Chondrocyte (in vitro differentiated cells): Measurements from ENCODE around the gene SLC39A8. TPM values are rescaled to one million over a fixed set of nuclear protein-coding genes. Genes with fewer than 3 reads are reported as not detected.

ENCODE experiments used
- DNase-seq: peaks from one replicate; pipeline ENCODE4 v3.0.0; 2021; ENCODE audit warnings: mixed read lengths, low spot score
- H3K27ac Mint-ChIP-seq: one replicate; pipeline ENCODE4 v1.8.0; 2021; ENCODE audit warnings: mild to moderate bottlenecking, moderate library complexity, mixed read lengths; ENCODE audit not compliant: unreplicated experiment
- H3K27me3 Mint-ChIP-seq: 2 replicates; pipeline ENCODE4 v1.8.0; 2021; ENCODE audit warnings: low read depth, mixed read lengths
- H3K36me3 Mint-ChIP-seq: 2 replicates; pipeline ENCODE4 v1.8.0; 2021; ENCODE audit warnings: low read depth, mixed read lengths
- H3K4me1 Mint-ChIP-seq: 2 replicates; pipeline ENCODE4 v1.8.0; 2021; ENCODE audit warnings: low read depth, mild to moderate bottlenecking, mixed read lengths
- H3K4me3 Mint-ChIP-seq: one replicate; pipeline ENCODE4 v1.8.0; 2021; ENCODE audit warnings: mild to moderate bottlenecking, moderate library complexity, mixed read lengths; ENCODE audit not compliant: unreplicated experiment
- H3K9me3 Mint-ChIP-seq: 2 replicates; pipeline ENCODE4 v1.8.0; 2021; ENCODE audit warnings: low read depth, mixed read lengths
- CTCF ChIP-seq: fragments of 200-600 bp; sonication (generic); IDR thresholded peaks from 2 replicates; pipeline ENCODE4 v1.5.0; 2021; ENCODE audit warnings: antibody characterized with exemption, mild to moderate bottlenecking, moderate library complexity
- long read RNA-seq: library from polyadenylated mRNA; stranded (forward); transcript quantifications from one replicate; pipeline ENCODE4 v2.0.0, GENCODE V29; 2021
- total RNA-seq: library from RNA; stranded (reverse); gene quantifications from 3 replicates; pipeline ENCODE4 v1.2.1, GENCODE V29; 2021

SLC39A8 gene
- total RNA-seq, result 1.8 to 2.4 TPM (median 1.8 TPM) in 3 replicates
- long read RNA-seq, partial matches to known transcripts, result 0 of 9 reads
- long read RNA-seq, other reads (novel, unspliced or antisense), result 1 of 9 reads

- Mint-ChIP-seq H3K9me3 (no peaks in the 10 kb centered on the region), H3K27ac (peak within 1 kb of the TSS; percentile 76), H3K4me3 (peak within 1 kb of the TSS; percentile 89), H3K27me3 (peaks cover 11% of the 10 kb centered on the region), H3K36me3 (no peaks in the 10 kb centered on the region), H3K4me1 (peaks cover 26% of the 10 kb centered on the region)
- peak; percentile 84 for TF ChIP-seq CTCF
- no peak for DNase-seq
These were observed at the start of gene SLC39A8 for GRCh38 chr4:102344954-102345794. Gene SLC39A8, minus strand, starts transcription at chr4:102345482. Its CDS starts 820 bp downstream, at chr4:102344662.

GRCh38 chr4:102392033-102392744 is 46.9 kb upstream of the SLC39A8 start:
- Mint-ChIP-seq H3K36me3 (no peaks in the 10 kb centered on the region), H3K27ac (no peak overlapping the region), H3K4me1 (no peaks in the 10 kb centered on the region), H3K4me3 (no peak overlapping the region), H3K27me3 (peaks cover 6% of the 10 kb centered on the region), H3K9me3 (no peaks in the 10 kb centered on the region)
- DNase-seq, result no peak
- TF ChIP-seq CTCF, result no peak

GRCh38 chr4:102390438-102390837 is 45.2 kb upstream of the SLC39A8 start:
- Mint-ChIP-seq H3K9me3 (no peaks in the 10 kb centered on the region), H3K27ac (no peak overlapping the region), H3K4me3 (no peak overlapping the region), H3K4me1 (no peaks in the 10 kb centered on the region), H3K36me3 (no peaks in the 10 kb centered on the region), H3K27me3 (peaks cover 17% of the 10 kb centered on the region)
- DNase-seq, result no peak
- no peak for TF ChIP-seq CTCF

- no peak for TF ChIP-seq CTCF
- DNase-seq, result no peak
- Mint-ChIP-seq H3K36me3 (no peaks in the 10 kb centered on the region), H3K27me3 (peaks cover 22% of the 10 kb centered on the region), H3K9me3 (no peaks in the 10 kb centered on the region), H3K27ac (no peak overlapping the region), H3K4me1 (no peaks in the 10 kb centered on the region), H3K4me3 (no peak overlapping the region)
These were observed 43.3 kb upstream of the SLC39A8 start for GRCh38 chr4:102388611-102389010.

GRCh38 chr4:102387552-102388150 is 42.4 kb upstream of the SLC39A8 start:
- no peaks in the 10 kb centered on the region for H3K4me1 Mint-ChIP-seq
- no peaks in the 10 kb centered on the region for H3K9me3 Mint-ChIP-seq
- H3K27me3 Mint-ChIP-seq, result peaks cover 24% of the 10 kb centered on the region
- H3K27ac Mint-ChIP-seq, result no peak overlapping the region
- DNase-seq, result no peak
- H3K36me3 Mint-ChIP-seq, result no peaks in the 10 kb centered on the region
- TF ChIP-seq CTCF, result no peak
- H3K4me3 Mint-ChIP-seq, result no peak overlapping the region
